ENCODE measurements around the gene CRTC3.

CRTC3 gene

GRCh38 chr15:90644526-90644925 lies 114.8 kb downstream of the CRTC3 start:
- H2BK12ac ChIP-seq (ENCODE audit: low read length), result no peak overlapping the region
- peaks cover 2 to 6% of the 10 kb centered on the region in 2 donors for H3K9me3 ChIP-seq (replicated peaks in 1 of 2; ENCODE audit: control insufficient read depth in 2 of 2, insufficient read depth in 1 of 2, low read depth in 1 of 2, low read length in 2 of 2)
- no peak overlapping the region for H3K23ac ChIP-seq (ENCODE audit: low read depth, low read length, poor library complexity)
- no peak for DNase-seq (ENCODE audit: low spot score)
- H3K27ac ChIP-seq (replicated peaks; ENCODE audit: low read length), result no peak overlapping the region
- no peak overlapping the region for H2AFZ ChIP-seq (ENCODE audit: low read length)
- no peak overlapping the region for H3K4ac ChIP-seq (ENCODE audit: low read length)
- no CpG with 5 or more reads among the region's 8 CpGs for WGBS, 2 donors (ENCODE audit: extremely low coverage in 2 of 2, insufficient read length in 2 of 2, insufficient replicate concordance in 1 of 2)
- no peak overlapping the region for H3K4me3 ChIP-seq (ENCODE audit: low read length in 2 of 2)
- no peak overlapping the region for H3K14ac ChIP-seq (ENCODE audit: low read length)
- no peak overlapping the region for H3K18ac ChIP-seq (ENCODE audit: low read length)
- H3K27me3 ChIP-seq (ENCODE audit: control insufficient read depth in 3 of 3, insufficient read depth in 3 of 3, low read depth in 1 of 3, low read length in 3 of 3), result no peaks in the 10 kb centered on the region
- no peak overlapping the region for H3K4me2 ChIP-seq (ENCODE audit: insufficient read depth, low read length, poor library complexity, severe bottlenecking)
- H2AK5ac ChIP-seq (ENCODE audit: low read depth, low read length), result no peak overlapping the region
- H3K79me1 ChIP-seq (ENCODE audit: low read depth, low read length), result no peaks in the 10 kb centered on the region
- H3K4me1 ChIP-seq (ENCODE audit: control insufficient read depth in 2 of 2, insufficient read depth in 1 of 2, low read depth in 1 of 2, low read length in 2 of 2), result peaks cover 0 to 6% of the 10 kb centered on the region in 2 donors
- no peak overlapping the region for H2BK5ac ChIP-seq (ENCODE audit: low read length)
- no peak overlapping the region for H3K9ac ChIP-seq (ENCODE audit: low read depth, low read length, poor library complexity)
- H3K36me3 ChIP-seq (replicated peaks in 1 of 2; ENCODE audit: control insufficient read depth in 2 of 2, insufficient read depth in 2 of 2, low read length in 2 of 2), result peaks cover 9 to 39% of the 10 kb centered on the region in 2 donors
- no peak overlapping the region for H2BK15ac ChIP-seq (ENCODE audit: low read length)
- no peak overlapping the region for H4K8ac ChIP-seq (ENCODE audit: low read depth, low read length)
- no peak overlapping the region for H4K91ac ChIP-seq (ENCODE audit: low read depth, low read length, poor library complexity)
- H2BK120ac ChIP-seq (ENCODE audit: low read depth, low read length), result no peak overlapping the region

- no peak overlapping the region for H3K18ac ChIP-seq (ENCODE audit: low read length)
- H3K4me3 ChIP-seq (ENCODE audit: low read length in 2 of 2), result no peak overlapping the region
- peaks cover 2 to 6% of the 10 kb centered on the region in 2 donors for H3K9me3 ChIP-seq (replicated peaks in 1 of 2; ENCODE audit: control insufficient read depth in 2 of 2, insufficient read depth in 1 of 2, low read depth in 1 of 2, low read length in 2 of 2)
- peak overlapping the region; percentile 35 for H2BK5ac ChIP-seq (ENCODE audit: low read length)
- H2BK120ac ChIP-seq (ENCODE audit: low read depth, low read length), result no peak overlapping the region
- H4K91ac ChIP-seq (ENCODE audit: low read depth, low read length, poor library complexity), result no peak overlapping the region
- no CpG with 5 or more reads among the region's 9 CpGs for WGBS, 2 donors (ENCODE audit: extremely low coverage in 2 of 2, insufficient read length in 2 of 2, insufficient replicate concordance in 1 of 2)
- H2AFZ ChIP-seq (ENCODE audit: low read length), result no peak overlapping the region
- H3K9ac ChIP-seq (ENCODE audit: low read depth, low read length, poor library complexity), result no peak overlapping the region
- H3K79me1 ChIP-seq (ENCODE audit: low read depth, low read length), result no peaks in the 10 kb centered on the region
- peak overlapping the region; percentile 58 for H4K8ac ChIP-seq (ENCODE audit: low read depth, low read length)
- no peak overlapping the region for H2AK5ac ChIP-seq (ENCODE audit: low read depth, low read length)
- no peak for DNase-seq (ENCODE audit: low spot score)
- no peak overlapping the region for H3K14ac ChIP-seq (ENCODE audit: low read length)
- H3K36me3 ChIP-seq (replicated peaks in 1 of 2; ENCODE audit: control insufficient read depth in 2 of 2, insufficient read depth in 2 of 2, low read length in 2 of 2), result peaks cover 9 to 39% of the 10 kb centered on the region in 2 donors
- no peaks in the 10 kb centered on the region for H3K27me3 ChIP-seq (ENCODE audit: control insufficient read depth in 3 of 3, insufficient read depth in 3 of 3, low read depth in 1 of 3, low read length in 3 of 3)
- no peak overlapping the region for H3K27ac ChIP-seq (replicated peaks; ENCODE audit: low read length)
- no peak overlapping the region for H2BK12ac ChIP-seq (ENCODE audit: low read length)
- H3K4me1 ChIP-seq (ENCODE audit: control insufficient read depth in 2 of 2, insufficient read depth in 1 of 2, low read depth in 1 of 2, low read length in 2 of 2), result peaks cover 0 to 6% of the 10 kb centered on the region in 2 donors
- no peak overlapping the region for H3K4ac ChIP-seq (ENCODE audit: low read length)
- no peak overlapping the region for H2BK15ac ChIP-seq (ENCODE audit: low read length)
- peak overlapping the region; percentile 96 for H3K23ac ChIP-seq (ENCODE audit: low read depth, low read length, poor library complexity)
- H3K4me2 ChIP-seq (ENCODE audit: insufficient read depth, low read length, poor library complexity, severe bottlenecking), result no peak overlapping the region
These were observed 115.4 kb downstream of the CRTC3 start for GRCh38 chr15:90644952-90645725.

GRCh38 chr15:90645873-90646575 lies 116.3 kb downstream of the CRTC3 start:
- Histone ChIP-seq H3K27ac (replicated peaks; ENCODE audit: low read length) (no peak overlapping the region), H2BK120ac (ENCODE audit: low read depth, low read length) (no peak overlapping the region), H3K9ac (ENCODE audit: low read depth, low read length, poor library complexity) (no peak overlapping the region), H3K79me1 (ENCODE audit: low read depth, low read length) (no peaks in the 10 kb centered on the region), H3K36me3 (replicated peaks in 1 of 2; ENCODE audit: control insufficient read depth in 2 of 2, insufficient read depth in 2 of 2, low read length in 2 of 2) (peaks cover 9 to 30% of the 10 kb centered on the region in 2 donors), H3K14ac (ENCODE audit: low read length) (no peak overlapping the region), H2BK15ac (ENCODE audit: low read length) (peak overlapping the region; percentile 78), H3K4ac (ENCODE audit: low read length) (no peak overlapping the region), H3K27me3 (ENCODE audit: control insufficient read depth in 3 of 3, insufficient read depth in 3 of 3, low read depth in 1 of 3, low read length in 3 of 3) (no peaks in the 10 kb centered on the region), H4K91ac (ENCODE audit: low read depth, low read length, poor library complexity) (no peak overlapping the region), H3K4me1 (ENCODE audit: control insufficient read depth in 2 of 2, insufficient read depth in 1 of 2, low read depth in 1 of 2, low read length in 2 of 2) (peaks cover 1 to 6% of the 10 kb centered on the region in 2 donors), H2AK5ac (ENCODE audit: low read depth, low read length) (peak overlapping the region; percentile 73), H2AFZ (ENCODE audit: low read length) (no peak overlapping the region), H3K23ac (ENCODE audit: low read depth, low read length, poor library complexity) (peak overlapping the region; percentile 96), H3K18ac (ENCODE audit: low read length) (peak overlapping the region; percentile 82), H2BK12ac (ENCODE audit: low read length) (peak overlapping the region; percentile 19), H3K4me2 (ENCODE audit: insufficient read depth, low read length, poor library complexity, severe bottlenecking) (no peak overlapping the region), H2BK5ac (ENCODE audit: low read length) (peak overlapping the region; percentile 35), H4K8ac (ENCODE audit: low read depth, low read length) (peak overlapping the region; percentile 58), H3K4me3 (ENCODE audit: low read length in 2 of 2) (no peak overlapping the region), H3K9me3 (replicated peaks in 1 of 2; ENCODE audit: control insufficient read depth in 2 of 2, insufficient read depth in 1 of 2, low read depth in 1 of 2, low read length in 2 of 2) (peaks cover 2 to 6% of the 10 kb centered on the region in 2 donors)
- WGBS, 2 donors (ENCODE audit: extremely low coverage in 2 of 2, insufficient read length in 2 of 2, insufficient replicate concordance in 1 of 2), result no CpG with 5 or more reads among the region's 23 CpGs
- no peak for DNase-seq (ENCODE audit: low spot score)

GRCh38 chr15:90646662-90647305 lies 117.1 kb downstream of the CRTC3 start:
- H3K23ac ChIP-seq (ENCODE audit: low read depth, low read length, poor library complexity), result no peak overlapping the region
- DNase-seq (ENCODE audit: low spot score), result no peak
- H2BK15ac ChIP-seq (ENCODE audit: low read length), result no peak overlapping the region
- H4K91ac ChIP-seq (ENCODE audit: low read depth, low read length, poor library complexity), result no peak overlapping the region
- H3K14ac ChIP-seq (ENCODE audit: low read length), result no peak overlapping the region
- H4K8ac ChIP-seq (ENCODE audit: low read depth, low read length), result no peak overlapping the region
- H3K4me3 ChIP-seq (ENCODE audit: low read length in 2 of 2), result no peak overlapping the region
- H3K27ac ChIP-seq (replicated peaks; ENCODE audit: low read length), result no peak overlapping the region
- no peak overlapping the region for H3K4me2 ChIP-seq (ENCODE audit: insufficient read depth, low read length, poor library complexity, severe bottlenecking)
- no peaks in the 10 kb centered on the region for H3K27me3 ChIP-seq (ENCODE audit: control insufficient read depth in 3 of 3, insufficient read depth in 3 of 3, low read depth in 1 of 3, low read length in 3 of 3)
- H2BK5ac ChIP-seq (ENCODE audit: low read length), result no peak overlapping the region
- WGBS, 2 donors (ENCODE audit: extremely low coverage in 2 of 2, insufficient read length in 2 of 2, insufficient replicate concordance in 1 of 2), result no CpG with 5 or more reads among the region's 6 CpGs
- no peak overlapping the region for H3K9ac ChIP-seq (ENCODE audit: low read depth, low read length, poor library complexity)
- no peak overlapping the region for H2BK12ac ChIP-seq (ENCODE audit: low read length)
- no peak overlapping the region for H2BK120ac ChIP-seq (ENCODE audit: low read depth, low read length)
- H2AK5ac ChIP-seq (ENCODE audit: low read depth, low read length), result no peak overlapping the region
- peaks cover 9 to 23% of the 10 kb centered on the region in 2 donors for H3K36me3 ChIP-seq (replicated peaks in 1 of 2; ENCODE audit: control insufficient read depth in 2 of 2, insufficient read depth in 2 of 2, low read length in 2 of 2)
- H2AFZ ChIP-seq (ENCODE audit: low read length), result no peak overlapping the region
- no peak overlapping the region for H3K4ac ChIP-seq (ENCODE audit: low read length)
- H3K79me1 ChIP-seq (ENCODE audit: low read depth, low read length), result no peaks in the 10 kb centered on the region
- no peak overlapping the region for H3K18ac ChIP-seq (ENCODE audit: low read length)
- H3K9me3 ChIP-seq (replicated peaks in 1 of 2; ENCODE audit: control insufficient read depth in 2 of 2, insufficient read depth in 1 of 2, low read depth in 1 of 2, low read length in 2 of 2), result peaks cover 2 to 6% of the 10 kb centered on the region in 2 donors
- peaks cover 2 to 6% of the 10 kb centered on the region in 2 donors for H3K4me1 ChIP-seq (ENCODE audit: control insufficient read depth in 2 of 2, insufficient read depth in 1 of 2, low read depth in 1 of 2, low read length in 2 of 2)
